ENCODE results near the gene LDB2.

Gene LDB2

DNA sequence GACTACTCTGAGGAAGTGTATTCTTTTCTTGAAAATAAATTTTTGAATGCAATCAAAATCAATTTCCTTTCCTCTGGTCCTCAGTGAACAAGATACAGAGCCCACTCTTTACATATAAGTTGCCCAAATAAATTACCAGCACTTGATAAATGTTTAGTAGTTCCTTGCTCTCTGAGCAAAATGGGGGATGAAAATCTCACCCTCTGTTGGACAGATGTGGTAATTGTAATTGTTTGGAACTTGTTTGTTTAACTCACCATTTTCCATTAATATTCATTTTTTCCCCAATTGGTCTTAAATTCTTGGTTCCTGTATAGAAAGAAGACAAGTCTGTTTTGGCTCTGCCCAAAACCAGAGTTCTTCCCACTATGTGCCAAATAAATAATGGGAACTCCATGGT, 146.3 kb downstream of the LDB2 start:
- DNase-seq, result no peak

DNA sequence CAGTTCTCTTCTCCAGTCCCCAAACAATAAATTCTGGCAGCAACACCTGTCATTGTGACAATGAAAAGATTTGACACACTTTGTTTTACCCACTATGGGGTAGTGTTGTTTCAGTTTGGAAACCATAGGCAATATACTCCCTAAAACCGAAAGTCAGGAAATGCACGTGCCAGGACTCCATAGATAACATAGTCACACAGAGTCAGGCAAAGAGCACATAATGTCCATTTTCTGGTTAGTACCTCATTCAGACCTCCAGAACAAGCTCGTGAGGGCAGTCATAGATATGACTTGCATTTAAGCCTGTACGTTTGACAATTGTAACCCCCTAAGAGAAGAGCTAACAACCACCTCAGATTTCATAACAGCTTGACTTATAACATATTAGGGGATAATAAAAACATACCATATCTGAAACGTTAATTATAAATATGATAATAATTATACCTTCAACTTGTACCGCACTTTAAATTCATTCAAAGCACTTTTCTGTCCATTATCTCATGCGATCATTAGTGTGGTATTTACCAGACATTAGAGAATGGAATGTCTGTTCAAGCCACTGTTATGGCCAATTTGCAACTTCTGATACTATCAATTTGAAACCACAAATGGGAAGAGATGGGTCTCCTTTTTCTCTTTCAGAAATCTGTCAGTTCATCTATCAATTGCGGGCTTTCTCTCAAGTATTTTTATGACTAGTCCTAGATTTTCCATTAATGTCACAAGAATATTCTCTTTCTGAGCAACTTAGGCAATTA, 147.4 kb downstream of the LDB2 start:
- no peak for DNase-seq

DNA sequence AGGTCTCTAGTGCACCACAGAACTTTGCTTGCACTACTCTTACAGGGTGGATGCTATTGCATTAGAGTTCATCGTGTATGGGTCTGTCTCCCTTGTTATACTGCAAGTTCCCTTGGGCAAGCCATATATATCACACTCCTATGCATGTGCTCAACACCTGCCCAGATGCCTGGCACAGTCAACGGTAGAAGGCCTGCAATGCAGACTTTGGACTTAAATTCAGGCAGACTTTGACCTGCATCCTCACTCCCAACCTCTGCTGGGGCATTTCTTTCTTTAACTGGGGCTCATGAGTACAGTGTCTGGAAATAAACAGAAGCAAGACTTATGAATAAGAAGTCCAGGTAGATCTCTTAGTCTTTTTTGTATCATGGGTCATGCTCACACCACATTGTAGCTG, 148.2 kb downstream of the LDB2 start:
- DNase-seq, result no peak

DNA sequence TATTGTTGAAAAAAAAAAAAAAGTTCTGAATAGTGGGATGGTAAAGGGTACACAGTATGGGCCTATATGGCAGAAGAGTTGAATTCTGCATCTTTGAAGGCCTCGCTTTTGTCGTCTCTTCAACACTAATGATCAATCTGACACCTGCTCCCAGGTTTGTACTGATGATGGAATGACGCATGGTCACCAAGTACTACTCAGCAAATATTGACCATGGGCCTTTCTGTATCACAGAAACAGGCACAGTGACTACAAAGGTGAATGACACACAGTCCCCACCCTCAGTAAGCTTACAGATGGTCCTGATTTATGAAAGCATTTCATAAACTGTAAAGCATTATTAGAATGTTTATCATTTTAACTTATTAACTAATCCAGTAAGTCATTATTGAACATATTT, 152.6 kb downstream of the LDB2 start:
- no peak for DNase-seq

DNA sequence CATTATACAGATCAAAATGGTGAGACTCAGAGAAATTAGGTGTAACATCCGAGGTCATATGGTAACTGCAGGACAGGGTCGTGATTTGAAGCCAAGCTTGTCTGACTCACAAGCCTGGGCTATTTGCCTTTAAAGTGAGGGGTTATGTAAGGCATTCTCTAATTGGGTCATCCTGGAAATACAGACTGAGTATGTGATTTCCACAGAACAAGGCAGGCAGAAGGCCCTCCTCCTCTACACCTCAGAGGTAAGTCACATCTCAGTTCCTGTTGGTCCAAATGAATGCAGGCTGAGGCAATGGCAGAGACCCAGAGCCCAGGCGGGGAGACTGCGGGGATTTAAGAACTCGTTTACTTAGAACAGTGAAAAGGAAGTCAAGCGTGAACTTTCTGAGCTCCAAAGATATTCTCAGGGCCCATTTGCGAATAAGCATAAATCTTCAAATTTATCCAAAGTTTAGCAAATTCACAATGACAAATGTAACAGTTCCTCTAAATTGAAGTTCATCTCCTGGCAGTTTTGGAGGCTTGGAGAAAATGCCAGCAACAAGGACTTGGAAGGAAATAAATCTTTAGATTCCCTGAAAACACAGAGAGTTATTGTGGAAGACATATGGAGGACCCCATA, 153.3 kb downstream of the LDB2 start:
- no peak for DNase-seq

DNA sequence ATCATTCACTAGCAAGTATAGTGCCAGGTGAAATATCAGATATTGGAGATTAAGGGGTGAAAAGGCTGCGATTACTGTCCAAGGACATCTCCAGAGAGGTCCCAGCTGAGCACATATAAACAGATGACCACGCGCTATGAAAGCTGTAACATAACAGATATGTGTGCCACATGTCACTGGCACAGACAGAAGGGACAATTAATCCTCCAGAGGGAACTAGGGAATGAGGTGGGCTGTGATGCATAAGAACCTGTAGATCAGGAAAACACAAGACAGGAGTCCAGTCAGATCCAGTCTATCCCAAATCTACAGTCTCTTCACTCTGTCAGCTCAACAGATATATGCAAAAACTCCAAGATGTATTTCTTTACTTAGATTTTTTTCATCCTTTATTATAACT, 157.2 kb downstream of the LDB2 start:
- DNase-seq, result no peak

DNA sequence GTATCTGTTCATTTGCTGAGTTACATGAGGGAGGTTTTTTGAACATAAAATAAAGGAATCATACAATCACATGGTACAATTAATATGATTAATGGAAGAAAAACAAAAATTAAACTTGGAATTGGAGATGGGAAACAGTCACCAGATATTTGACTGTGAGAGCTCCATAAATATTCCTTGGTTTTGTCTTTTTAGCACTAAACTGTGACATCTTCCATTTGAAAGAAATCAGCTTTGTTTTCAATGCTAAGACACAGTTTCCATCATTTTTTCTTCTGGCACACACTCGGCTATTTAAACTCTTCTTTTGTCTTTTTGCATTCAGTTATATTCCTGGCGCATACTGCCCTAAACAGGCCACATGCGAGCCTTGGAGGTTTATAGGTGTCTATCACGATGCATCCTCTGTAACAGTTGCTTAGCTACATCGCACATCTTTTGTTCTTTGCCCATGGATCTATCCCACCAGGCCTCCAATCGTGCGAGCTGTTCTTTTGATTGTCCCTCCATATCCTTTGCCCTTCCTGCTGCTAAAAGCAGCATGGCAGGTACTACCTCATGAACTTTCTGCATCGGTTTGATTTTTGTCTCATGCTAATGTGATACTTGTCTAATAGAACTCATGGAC, 158.3 kb downstream of the LDB2 start:
- no peak for DNase-seq

DNA sequence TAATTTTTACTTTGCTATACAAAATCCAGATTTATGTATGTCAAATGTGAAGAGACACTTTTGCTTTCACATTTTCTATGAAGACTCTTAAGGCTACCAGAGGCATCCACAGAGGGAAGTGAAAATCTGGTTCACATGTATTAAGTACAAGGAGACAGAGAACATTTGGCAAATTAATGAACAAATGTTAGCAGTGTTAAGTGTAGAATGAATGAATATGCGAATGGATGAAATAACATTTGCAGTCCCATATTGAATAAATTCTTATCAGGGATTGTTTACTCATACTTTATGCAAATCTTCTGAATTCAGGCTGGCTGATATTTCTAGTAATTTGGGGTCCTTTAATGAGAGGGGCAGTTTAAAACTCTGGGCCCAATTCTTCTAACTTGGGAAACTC, 159.9 kb downstream of the LDB2 start:
- DNase-seq, result no peak

DNA sequence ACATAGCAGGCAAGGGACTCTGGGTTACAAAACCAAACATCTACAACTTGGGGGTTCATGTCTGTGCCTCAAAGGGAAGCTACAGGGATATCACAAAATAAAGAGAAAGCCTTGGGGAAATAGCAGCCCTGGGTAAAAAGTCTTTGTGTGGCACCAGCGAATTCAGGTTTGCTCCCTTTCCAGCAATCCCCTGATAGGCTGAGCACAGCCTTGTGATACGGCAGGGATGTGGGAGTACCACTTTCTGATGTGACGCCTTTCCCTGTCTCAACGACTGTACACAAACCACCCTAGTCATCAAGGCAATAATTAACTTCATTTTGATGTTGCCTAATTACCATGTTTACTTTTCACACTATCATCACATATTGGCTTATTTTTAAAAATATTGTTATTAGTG, 164.9 kb downstream of the LDB2 start:
- no peak for DNase-seq

DNA sequence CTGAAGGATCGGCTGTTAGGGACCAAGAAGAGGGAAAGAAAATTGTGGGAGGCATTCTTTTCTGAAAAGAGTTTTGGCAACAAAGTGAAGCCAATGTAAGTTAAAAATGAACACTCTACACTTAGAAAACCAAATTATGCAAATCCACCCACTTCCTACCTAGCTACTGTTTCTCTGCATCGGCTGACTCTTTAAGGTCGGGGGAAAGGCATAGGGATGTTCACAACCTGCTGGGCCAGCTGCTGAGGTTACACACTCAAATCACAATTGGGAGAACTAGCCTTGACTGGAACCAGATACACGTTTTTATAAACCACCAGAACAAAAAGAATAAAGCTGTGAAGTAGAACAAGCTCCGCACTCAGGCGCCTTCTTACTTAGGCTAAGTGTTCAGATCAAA, 165.7 kb downstream of the LDB2 start:
- DNase-seq, result no peak

DNA sequence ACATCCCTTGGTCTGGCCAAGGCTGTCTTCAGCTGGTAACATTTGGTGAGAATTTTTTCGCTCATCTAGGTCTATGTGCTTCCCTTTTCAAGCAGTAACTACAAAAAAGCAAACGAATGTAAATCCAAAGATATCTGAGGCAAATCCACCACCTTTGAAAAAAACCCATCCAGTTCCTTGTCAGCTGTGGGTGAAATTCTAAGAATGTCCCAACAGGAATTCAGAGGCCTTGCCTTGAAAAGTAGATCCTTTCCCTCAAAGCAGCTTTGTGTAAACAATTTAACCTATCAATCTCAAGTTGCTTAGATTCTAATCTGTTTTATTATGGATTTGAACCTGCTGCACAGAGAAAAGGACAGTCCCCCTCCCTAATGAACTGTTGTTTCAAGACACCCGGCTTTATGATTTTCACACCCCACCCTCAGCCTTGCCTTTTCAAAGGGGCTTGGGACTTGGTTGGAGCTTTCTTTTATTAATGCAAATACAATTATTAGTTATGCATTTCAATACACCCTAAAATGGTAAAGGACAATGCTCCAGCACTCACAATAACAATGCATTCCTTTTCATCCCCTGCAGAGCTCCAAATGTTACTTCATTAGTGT, 166.6 kb downstream of the LDB2 start:
- DNase-seq, result no peak

DNA sequence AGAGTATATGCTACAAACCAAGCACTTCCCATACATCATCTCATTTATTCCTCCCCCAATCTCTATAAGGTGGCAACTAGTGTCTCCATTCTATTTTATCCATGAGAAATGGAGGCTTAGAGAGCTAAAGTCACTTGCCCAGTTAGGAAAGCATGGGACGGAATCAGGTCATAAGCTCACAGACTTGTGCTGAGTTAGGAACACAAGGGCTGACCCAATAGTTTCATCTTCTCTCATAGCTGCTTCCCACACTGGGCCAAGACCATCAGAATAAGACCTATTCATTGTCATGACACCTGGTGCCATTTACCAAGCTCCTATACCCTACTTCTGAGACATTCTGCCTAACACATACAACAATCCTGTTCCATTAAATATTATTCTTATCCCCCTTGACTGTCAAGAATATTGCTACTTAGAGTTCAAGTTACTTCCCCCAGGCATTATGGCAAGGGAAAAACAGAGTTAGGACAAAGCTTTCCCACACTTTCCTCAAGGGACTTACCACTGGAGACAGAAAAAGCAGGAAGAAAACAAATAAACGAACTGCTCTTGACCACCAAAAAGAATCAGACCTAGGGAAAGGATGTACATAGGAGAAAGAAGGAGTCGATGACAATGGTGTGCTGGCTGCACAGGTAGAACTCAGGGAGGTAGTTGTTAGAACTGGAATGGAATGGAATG, 167.8 kb downstream of the LDB2 start:
- no peak for DNase-seq

DNA sequence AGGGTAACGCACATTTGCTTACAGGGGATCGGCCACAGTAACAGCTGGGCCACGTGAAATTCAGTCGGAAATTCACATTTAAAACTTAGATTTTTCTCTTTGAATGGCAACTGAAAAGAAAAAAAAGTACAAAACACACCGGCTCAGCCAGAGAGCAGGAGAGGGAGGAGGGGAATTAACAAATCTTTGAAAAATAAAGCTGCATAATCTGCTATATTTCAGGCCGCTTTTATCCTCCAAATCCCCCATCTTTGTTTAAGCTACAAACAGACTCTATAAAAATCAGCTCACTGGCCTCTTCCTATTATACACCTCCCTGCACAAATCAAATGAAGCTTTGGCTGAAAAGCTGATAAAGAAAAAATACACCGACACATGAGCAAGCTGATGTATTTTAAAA, 169.1 kb downstream of the LDB2 start:
- no peak for DNase-seq

DNA sequence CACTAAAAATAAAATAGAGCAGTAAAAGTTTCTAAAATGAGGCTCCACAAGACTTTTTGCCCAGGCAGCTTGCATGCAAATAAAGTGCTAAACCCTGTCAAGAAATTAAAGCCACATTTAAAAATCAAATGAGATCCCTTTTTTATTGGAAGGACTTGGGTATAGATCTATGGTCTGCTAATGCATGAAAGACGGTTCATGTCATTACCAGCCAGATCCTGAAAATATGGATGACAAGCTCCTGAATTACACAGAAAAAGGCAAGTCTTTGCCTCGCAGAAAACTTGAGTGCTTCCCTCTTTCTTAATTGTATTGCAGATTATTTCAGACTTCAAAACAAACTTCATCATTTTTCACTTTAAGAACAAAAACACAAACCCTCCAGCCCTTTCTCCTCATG, 169.6 kb downstream of the LDB2 start:
- no peak for DNase-seq

DNA sequence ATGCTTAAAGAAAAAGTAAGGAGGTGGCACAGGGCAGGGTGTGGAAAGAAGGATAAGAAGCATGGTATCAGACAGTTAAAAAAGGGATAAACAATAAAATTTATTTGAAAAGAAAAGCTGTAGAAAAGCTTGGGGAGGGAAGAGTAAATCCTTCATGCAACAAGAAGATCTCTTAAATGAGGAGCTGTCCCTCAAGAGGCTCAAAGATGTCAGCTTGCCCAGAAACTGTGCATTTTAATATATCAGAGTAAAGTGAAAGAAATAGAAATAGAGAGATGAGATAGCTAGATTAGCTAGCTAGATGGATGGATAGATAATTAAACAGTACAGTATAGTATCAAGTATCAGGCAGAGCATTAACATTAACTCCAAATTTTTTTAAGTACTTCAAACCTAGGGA, 170.3 kb downstream of the LDB2 start:
- DNase-seq, result no peak

DNA sequence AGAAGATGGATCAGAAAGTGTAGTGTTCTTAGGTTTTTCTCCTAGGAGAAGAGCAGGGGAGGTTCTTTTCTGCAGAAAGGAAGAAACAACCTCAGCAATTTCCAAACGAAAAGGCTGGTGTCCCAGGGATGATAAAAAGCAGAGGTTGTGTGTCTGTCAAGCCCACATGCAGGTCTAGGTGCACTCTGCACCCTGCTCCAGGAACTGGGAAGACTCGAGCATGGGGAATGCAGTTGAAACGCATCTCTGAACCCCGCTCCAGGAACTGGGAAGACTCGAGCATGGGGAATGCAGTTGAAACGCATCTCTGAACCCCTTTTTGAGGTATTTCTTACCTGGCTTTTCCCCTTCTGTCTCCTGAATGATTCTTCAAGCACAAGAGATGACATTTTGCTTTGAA, 171.2 kb downstream of the LDB2 start:
- no peak for DNase-seq

DNA sequence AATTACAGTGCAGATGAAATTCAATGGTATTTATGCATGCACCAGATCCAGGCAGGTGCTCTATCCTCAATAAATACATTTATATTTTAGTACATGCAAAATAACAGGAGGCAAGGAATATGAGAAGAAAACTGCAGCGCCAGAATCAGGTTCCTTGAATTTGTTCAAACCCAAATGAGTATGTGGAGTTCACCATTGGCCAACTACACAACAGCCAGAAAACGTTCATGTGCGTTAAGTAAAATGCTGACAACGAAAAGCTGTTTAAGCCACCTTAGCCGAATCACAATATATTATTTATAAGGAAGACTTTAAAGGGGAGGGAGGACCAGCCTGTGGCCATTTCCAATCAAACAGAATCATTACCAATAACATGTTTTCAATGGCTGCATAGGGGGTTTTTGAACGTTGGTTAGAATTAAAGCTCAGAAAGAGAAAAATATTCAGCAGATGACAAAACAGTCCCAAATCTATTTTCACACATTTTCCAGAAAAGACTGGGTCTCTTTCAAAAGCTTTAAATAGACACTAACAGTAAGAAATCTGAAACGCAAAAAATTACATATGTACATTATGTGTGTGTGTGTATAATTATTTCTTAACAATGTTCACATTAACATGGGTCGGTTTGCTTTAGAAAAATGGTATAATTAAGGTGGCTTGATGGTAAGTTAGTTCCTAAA, 171.9 kb downstream of the LDB2 start:
- no peak for DNase-seq

DNA sequence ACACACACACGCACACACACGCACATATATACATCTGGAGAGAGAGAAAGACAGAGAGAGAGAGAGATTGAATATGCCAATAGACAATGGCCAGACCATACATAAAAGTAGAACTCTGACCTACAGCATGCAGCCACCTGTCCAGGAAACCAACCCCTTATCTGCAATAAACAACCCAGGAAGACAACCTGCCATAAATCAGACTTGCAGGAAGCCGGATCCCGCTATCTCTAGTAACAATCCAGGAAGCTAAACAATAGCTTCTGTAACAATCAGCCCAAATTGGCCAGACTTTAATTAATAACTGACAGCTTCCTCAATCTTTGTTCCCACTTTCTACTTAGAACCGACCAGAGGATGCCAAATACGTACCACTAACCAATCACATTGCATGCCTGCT, 173.2 kb downstream of the LDB2 start:
- DNase-seq, result no peak

DNA sequence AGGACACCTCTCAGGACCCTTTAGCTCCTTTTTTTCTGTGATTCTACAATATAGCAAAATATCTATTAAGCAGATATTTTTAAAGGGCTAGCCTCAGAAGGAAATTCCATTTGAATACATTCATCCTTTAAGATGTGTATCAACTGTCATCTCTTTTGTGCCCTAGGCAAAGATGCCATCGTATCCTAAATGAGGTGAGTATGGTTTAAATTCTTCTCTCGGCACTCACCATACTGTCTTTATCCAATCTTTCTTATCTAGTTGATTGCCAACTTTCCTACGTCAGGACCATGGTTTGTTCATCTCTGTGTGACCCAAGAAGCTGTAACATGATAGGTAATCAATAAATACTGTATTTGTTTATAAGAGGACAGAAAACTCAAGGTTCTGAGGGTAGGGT, 176.0 kb downstream of the LDB2 start:
- DNase-seq, result no peak

DNA sequence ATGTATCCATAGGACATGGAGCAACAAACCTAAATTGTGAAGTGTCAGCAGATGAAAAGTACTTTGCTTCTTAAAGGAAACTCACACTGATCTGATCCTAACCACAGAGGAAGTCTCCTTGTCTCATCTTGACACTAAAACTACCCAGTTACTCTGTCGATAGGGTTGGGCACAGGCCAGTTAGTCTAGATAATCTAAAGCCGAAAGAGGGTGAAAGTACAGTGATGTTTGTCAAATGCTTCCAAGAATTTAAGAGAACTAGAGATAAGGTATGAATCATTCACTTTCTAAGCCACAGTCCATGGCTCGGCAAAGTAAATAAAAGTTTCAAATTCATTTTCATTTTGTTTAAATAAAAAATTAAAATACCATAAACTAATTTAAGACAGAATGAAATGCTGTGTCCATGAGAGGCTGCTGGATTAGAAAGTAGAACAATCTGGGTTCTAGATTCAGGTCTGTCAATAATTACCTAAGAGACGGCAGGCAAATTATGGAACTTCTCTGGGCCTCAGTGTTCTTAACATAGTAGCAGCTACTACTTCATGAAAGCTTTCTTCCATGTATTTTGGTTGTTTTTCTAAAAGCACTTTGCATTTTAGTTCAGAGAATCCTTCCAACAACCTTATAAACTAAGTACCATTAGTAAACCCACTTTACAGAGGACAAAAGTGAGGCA, 176.7 kb downstream of the LDB2 start:
- no peak for DNase-seq

DNA sequence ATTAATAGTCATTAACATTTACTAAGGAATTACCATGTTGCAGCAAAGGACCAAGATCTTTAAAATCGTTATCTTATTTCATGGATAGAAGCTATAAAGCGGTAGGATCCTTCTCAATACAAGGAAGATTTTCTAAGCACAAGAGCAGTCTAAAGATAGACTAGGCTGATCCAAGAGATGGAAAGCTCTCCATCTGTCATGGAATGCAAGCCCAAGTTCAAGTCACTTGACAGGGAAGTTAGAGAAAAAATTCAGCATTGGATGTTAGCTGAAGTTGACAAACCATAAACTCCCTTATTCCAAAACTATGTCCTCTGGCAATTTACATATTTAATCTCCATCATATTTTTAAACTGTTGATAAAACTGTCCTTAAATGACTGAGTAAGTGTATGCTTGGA, 177.7 kb downstream of the LDB2 start:
- DNase-seq, result no peak

DNA sequence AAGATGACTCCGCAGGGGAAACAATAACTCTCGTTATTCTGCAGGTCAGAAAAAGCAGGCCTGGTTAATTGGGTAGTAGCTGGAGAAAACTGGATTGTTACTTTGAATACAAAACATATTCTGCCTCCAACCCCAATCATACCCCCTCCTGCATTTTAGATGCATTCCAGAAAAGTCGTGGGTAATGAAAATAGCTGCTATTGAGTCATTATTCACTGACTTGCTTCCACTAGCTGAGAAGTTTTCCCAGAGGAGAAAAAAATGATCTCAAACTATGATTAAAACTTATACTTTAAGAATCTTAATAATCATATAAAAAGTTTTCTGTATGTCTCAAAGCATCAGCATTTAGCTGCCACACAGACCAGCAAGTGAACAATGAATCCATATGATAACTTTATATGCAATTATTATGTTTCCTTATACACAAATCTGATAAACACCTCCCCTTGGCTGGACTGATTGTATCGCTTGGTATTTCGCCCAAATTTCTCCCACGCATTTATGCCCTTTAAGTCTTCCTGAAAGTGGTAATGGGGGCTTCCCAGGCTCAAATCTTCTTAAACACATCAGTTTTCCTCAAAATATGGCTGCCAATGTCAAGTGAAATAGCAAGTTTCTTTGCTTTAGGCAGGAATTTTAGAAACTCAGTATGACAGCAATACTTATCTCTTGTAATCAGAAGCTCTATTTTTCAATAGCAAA, 181.0 kb downstream of the LDB2 start:
- DNase-seq, result no peak

All from right hindlimb (tissue), 1 donor.